ENCODE data around the gene PDGFRB. TPM values are rescaled to one million over a fixed set of nuclear protein-coding genes. Genes with fewer than 3 reads are reported as not detected.

PDGFRB gene
- total RNA-seq, 1 experiment from 2014 or later, result 0.66 TPM

DNA sequence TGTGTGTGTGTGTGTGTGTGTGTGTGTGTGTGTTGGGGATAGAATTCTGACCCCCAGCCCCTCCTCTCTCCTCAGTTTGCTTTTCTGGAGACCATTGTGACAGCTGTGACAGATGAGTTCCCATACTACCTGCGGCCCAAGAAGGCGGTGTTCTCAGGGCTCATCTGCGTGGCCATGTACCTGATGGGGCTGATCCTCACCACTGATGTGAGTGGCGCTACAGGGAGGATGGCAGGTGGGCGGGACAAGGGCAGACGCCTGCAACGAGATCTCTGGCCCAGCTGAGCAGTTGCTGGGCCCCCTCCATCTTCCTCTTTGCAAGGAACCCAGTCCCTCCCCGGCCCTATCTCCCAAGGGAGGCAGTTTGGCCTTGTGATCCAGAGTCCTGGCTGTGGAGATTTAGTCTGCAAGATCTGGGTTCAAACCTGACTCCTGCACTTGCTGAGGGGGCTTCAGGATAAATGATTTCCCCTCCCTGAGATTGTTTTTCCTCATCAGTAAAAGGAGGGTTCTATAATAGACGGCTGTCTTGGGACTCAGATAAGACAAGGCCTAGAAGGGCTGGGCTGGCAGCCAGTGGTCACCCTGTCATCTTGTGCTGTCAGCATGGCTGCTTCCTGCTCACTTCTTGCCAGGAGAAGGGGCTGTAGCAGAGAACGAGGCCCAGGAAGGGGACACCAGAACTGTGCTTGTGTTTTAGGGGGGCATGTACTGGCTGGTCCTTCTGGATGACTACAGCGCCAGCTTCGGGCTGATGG is 48.4 kb upstream of the PDGFRB start:
- Histone ChIP-seq H3K79me2 (ENCODE audit: low read length) (no peaks in the 10 kb centered on the region), H3K36me3 (ENCODE audit: low read depth, low read length) (no peaks in the 10 kb centered on the region), H3K27ac (ENCODE audit: low read length) (no peak overlapping the region), H3F3A (ENCODE audit: low read length, unreplicated experiment) (no peaks in the 10 kb centered on the region), H2AFZ (ENCODE audit: low read length) (no peak overlapping the region), H3K9ac (ENCODE audit: low read length) (no peak overlapping the region), H3K4me2 (ENCODE audit: low read length) (no peak overlapping the region), H3K9me3 (ENCODE audit: low read length) (no peaks in the 10 kb centered on the region), H3K27me3 (ENCODE audit: low read length) (peaks cover 14% of the 10 kb centered on the region), H4K20me1 (ENCODE audit: low read length) (no peaks in the 10 kb centered on the region), H3K4me3 (ENCODE audit: low read length) (no peak overlapping the region), H3K4me1 (ENCODE audit: insufficient read depth, low read length) (peaks cover 10% of the 10 kb centered on the region), H3K9me2 (replicated peaks; ENCODE audit: low read length) (no peaks in the 10 kb centered on the region)
- ChIA-PET CTCF (no interaction called here), POLR2A (ENCODE audit: unreplicated experiment) (no interaction called here)
- intact Hi-C loops (cut with micrococcal nuclease), result no loop called here
- DNase-seq (no peak), ATAC-seq (no peak)
- no peak for TF ChIP-seq EZH2phosphoT487 (IDR thresholded peaks at IDR 0.05; ENCODE audit: borderline replicate concordance, low read length)
- TF ChIP-seq, protein P1, sequence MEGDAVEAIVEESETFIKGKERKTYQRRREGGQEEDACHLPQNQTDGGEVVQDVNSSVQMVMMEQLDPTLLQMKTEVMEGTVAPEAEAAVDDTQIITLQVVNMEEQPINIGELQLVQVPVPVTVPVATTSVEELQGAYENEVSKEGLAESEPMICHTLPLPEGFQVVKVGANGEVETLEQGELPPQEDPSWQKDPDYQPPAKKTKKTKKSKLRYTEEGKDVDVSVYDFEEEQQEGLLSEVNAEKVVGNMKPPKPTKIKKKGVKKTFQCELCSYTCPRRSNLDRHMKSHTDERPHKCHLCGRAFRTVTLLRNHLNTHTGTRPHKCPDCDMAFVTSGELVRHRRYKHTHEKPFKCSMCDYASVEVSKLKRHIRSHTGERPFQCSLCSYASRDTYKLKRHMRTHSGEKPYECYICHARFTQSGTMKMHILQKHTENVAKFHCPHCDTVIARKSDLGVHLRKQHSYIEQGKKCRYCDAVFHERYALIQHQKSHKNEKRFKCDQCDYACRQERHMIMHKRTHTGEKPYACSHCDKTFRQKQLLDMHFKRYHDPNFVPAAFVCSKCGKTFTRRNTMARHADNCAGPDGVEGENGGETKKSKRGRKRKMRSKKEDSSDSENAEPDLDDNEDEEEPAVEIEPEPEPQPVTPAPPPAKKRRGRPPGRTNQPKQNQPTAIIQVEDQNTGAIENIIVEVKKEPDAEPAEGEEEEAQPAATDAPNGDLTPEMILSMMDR (conservative IDR thresholded peaks at IDR 0.05; ENCODE audit: low read depth, low read length), result no peak
- no TSS peak for BruUV-seq (replicated peaks)

DNA sequence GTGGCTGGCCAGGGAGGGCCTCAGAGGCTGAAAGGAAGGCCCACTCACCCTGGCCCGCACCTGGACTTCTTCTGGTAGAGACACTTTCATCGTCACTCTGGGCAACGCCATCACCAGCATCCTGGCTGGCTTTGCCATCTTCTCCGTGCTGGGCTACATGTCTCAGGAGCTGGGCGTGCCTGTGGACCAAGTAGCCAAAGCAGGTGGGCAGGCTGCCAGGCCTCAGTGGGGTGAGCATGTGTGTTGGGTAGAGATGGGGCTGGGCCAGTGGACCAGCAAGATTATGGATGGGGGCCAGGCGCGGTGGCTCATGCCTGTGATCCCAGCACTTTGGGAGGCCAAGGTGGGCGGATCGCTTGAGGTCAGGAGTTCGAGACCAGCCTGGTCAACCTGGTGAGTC is 46.9 kb upstream of the PDGFRB start:
- ATAC-seq (no peak), DNase-seq (no peak)
- no peaks in the 10 kb centered on the region for H3K9me3 ChIP-seq (ENCODE audit: low read length)
- no TSS peak for BruUV-seq (replicated peaks)
- H3K36me3 ChIP-seq (ENCODE audit: low read depth, low read length), result no peaks in the 10 kb centered on the region
- H3K4me2 ChIP-seq (ENCODE audit: low read length), result no peak overlapping the region
- H3K9me2 ChIP-seq (replicated peaks; ENCODE audit: low read length), result no peaks in the 10 kb centered on the region
- no peak overlapping the region for H3K9ac ChIP-seq (ENCODE audit: low read length)
- H3K27ac ChIP-seq (ENCODE audit: low read length), result no peak overlapping the region
- TF ChIP-seq, protein P1 (conservative IDR thresholded peaks at IDR 0.05; ENCODE audit: low read depth, low read length), result no peak
- TF ChIP-seq EZH2 (IDR thresholded peaks at IDR 0.05; ENCODE audit: low read length, unreplicated experiment) (no peak), EZH2phosphoT487 (IDR thresholded peaks at IDR 0.05; ENCODE audit: borderline replicate concordance, low read length) (no peak)
- no peaks in the 10 kb centered on the region for H3F3A ChIP-seq (ENCODE audit: low read length, unreplicated experiment)
- H2AFZ ChIP-seq (ENCODE audit: low read length), result no peak overlapping the region
- intact Hi-C loops (cut with micrococcal nuclease), result no loop called here
- H3K27me3 ChIP-seq (ENCODE audit: low read length), result peaks cover 18% of the 10 kb centered on the region
- H3K79me2 ChIP-seq (ENCODE audit: low read length), result no peaks in the 10 kb centered on the region
- ChIA-PET POLR2A (ENCODE audit: unreplicated experiment) (no interaction called here), CTCF (no interaction called here)
- H3K4me3 ChIP-seq (ENCODE audit: low read length), result no peak overlapping the region
- H3K4me1 ChIP-seq (ENCODE audit: insufficient read depth, low read length), result no peaks in the 10 kb centered on the region
- no peaks in the 10 kb centered on the region for H4K20me1 ChIP-seq (ENCODE audit: low read length)

DNA sequence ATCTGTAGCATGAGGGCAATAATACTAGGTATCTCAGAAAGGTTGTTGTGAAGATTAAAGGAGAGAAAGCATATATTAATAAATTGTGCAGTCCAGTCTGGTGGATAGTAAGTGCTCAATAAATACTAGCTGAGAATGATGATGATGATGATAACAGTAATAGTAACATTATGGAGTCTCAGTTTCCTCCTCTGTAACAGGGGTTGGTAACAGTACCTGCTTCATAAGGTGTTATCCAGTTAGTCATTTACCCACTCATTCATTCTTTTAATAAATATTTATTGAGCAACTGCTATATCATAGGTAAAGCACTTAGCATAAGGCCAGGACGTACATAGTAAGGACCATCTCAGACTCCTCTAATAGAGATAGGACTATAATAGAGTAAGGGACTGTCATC is 41.8 kb upstream of the PDGFRB start:
- Histone ChIP-seq H3K9me3 (ENCODE audit: low read length) (no peaks in the 10 kb centered on the region), H3F3A (ENCODE audit: low read length, unreplicated experiment) (no peaks in the 10 kb centered on the region), H3K9ac (ENCODE audit: low read length) (no peak overlapping the region), H3K27me3 (ENCODE audit: low read length) (peaks cover 18% of the 10 kb centered on the region), H3K27ac (ENCODE audit: low read length) (no peak overlapping the region), H3K36me3 (ENCODE audit: low read depth, low read length) (no peaks in the 10 kb centered on the region), H3K4me2 (ENCODE audit: low read length) (no peak overlapping the region), H3K4me3 (ENCODE audit: low read length) (no peak overlapping the region), H3K4me1 (ENCODE audit: insufficient read depth, low read length) (no peaks in the 10 kb centered on the region), H2AFZ (ENCODE audit: low read length) (no peak overlapping the region), H4K20me1 (ENCODE audit: low read length) (no peaks in the 10 kb centered on the region), H3K9me2 (replicated peaks; ENCODE audit: low read length) (no peaks in the 10 kb centered on the region), H3K79me2 (ENCODE audit: low read length) (no peaks in the 10 kb centered on the region)
- no peak for DNase-seq
- POLR2A ChIA-PET (ENCODE audit: unreplicated experiment), result no interaction called here
- no TSS peak for BruUV-seq (replicated peaks)
- TF ChIP-seq EZH2 (IDR thresholded peaks at IDR 0.05; ENCODE audit: low read length, unreplicated experiment), result no peak
- no peak for TF ChIP-seq EZH2phosphoT487 (IDR thresholded peaks at IDR 0.05; ENCODE audit: borderline replicate concordance, low read length)
- TF ChIP-seq, protein P1 (conservative IDR thresholded peaks at IDR 0.05; ENCODE audit: low read depth, low read length), result no peak
- intact Hi-C loops (cut with micrococcal nuclease), result no loop called here
- CTCF ChIA-PET, result no interaction called here
- no peak for ATAC-seq
